ENCODE measurements around the gene SLC15A2.

GRCh38 chr3:121985846-121986245 lies 91.6 kb downstream of the SLC15A2 start:
- TF ChIP-seq EZH2 (IDR thresholded peaks at IDR 0.05; ENCODE audit: borderline replicate concordance, low read depth, low read length, poor library complexity, severe bottlenecking) (no peak), CTCF (conservative IDR thresholded peaks at IDR 0.05; ENCODE audit: low read depth, low read length) (no peak)

Measured in A673 (cell line).